ENCODE data around the gene OR10H1.

The OR10H1 gene

GRCh38 chr19:15759962-15760565 lies 55.4 kb downstream of the OR10H1 start:
- peak; percentile 4 for DNase-seq

DNA sequence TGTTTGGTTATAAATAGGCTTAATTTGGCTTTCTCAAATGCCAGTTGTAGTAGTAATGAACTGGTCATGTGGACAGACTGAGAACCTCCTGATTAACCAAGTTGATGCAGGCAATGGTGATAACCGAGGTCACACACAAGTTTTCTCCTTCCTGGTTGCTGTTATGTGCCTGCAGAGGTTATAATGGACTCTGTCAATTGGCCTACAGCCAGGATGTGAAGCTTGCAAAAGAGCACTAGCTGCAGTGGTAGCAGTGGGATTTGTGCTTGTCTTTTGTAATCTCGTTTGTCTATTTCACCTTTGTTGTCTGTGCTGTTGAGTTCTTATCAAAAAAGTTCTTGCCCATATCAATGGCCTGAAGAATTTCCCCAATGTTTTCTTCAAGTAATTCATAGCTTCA lies 57.1 kb downstream of the OR10H1 start:
- DNase-seq, result no peak

Data from stimulated activated CD4-positive, alpha-beta T cell treated with anti-CD3 and anti-CD28 coated beads, Interleukin-1b, Interleukin-23, amount 100 ng/mL, for 48 hours (primary cell).